ENCODE results near the gene ADAMTS14. TPM values are rescaled to one million over a fixed set of nuclear protein-coding genes. Genes with fewer than 3 reads are reported as not detected.

ADAMTS14 gene
- total RNA-seq, 2 donors from 2014 or later: 0.44 to 0.79 TPM

GRCh38 chr10:70723771-70724170 is 51.5 kb downstream of the ADAMTS14 start:
- H3K9me3 ChIP-seq (ENCODE audit: control insufficient read depth, low read length): no peaks in the 10 kb centered on the region
- no peaks in the 10 kb centered on the region for H3K36me3 ChIP-seq (ENCODE audit: control insufficient read depth, insufficient read depth, low read length)
- H3K36me3 Mint-ChIP-seq (ENCODE audit: low read depth): no peaks in the 10 kb centered on the region
- H3K4me3 ChIP-seq (ENCODE audit: low read length): no peak overlapping the region
- WGBS, 2 experiments (ENCODE audit: insufficient coverage in 1 of 2, insufficient read length in 1 of 2): 92 to 100% methylated on average over 3 of the region's 3 CpGs
- TF ChIP-seq CTCF (conservative IDR thresholded peaks at IDR 0.05): no peak
- H3K27me3 Mint-ChIP-seq (ENCODE audit: insufficient read depth): no peaks in the 10 kb centered on the region
- DNase-seq: no peak
- no peaks in the 10 kb centered on the region for H3K27me3 ChIP-seq (ENCODE audit: control insufficient read depth, insufficient read depth, low read length, poor library complexity, severe bottlenecking)
- H3K9ac ChIP-seq (ENCODE audit: extremely low read depth, low read length, poor library complexity, severe bottlenecking): no peak overlapping the region
- no peaks in the 10 kb centered on the region for H3K9me3 Mint-ChIP-seq
- H3K27ac ChIP-seq (ENCODE audit: low read depth, low read length): no peak overlapping the region
- H3K4me1 Mint-ChIP-seq: peaks cover 6% of the 10 kb centered on the region
- H3K27ac Mint-ChIP-seq: no peak overlapping the region
- no peak overlapping the region for H3K4me3 Mint-ChIP-seq
- no peaks in the 10 kb centered on the region for H3K4me1 ChIP-seq (ENCODE audit: control insufficient read depth, insufficient read depth, low read length)

- H3K27me3 Mint-ChIP-seq (ENCODE audit: insufficient read depth): no peaks in the 10 kb centered on the region
- Histone ChIP-seq H3K4me3 (ENCODE audit: low read length) (no peak overlapping the region), H3K36me3 (ENCODE audit: control insufficient read depth, insufficient read depth, low read length) (no peaks in the 10 kb centered on the region), H3K4me1 (ENCODE audit: control insufficient read depth, insufficient read depth, low read length) (peaks cover 5% of the 10 kb centered on the region), H3K27ac (ENCODE audit: low read depth, low read length) (no peak overlapping the region), H3K27me3 (ENCODE audit: control insufficient read depth, insufficient read depth, low read length, poor library complexity, severe bottlenecking) (no peaks in the 10 kb centered on the region), H3K9me3 (ENCODE audit: control insufficient read depth, low read length) (no peaks in the 10 kb centered on the region), H3K9ac (ENCODE audit: extremely low read depth, low read length, poor library complexity, severe bottlenecking) (no peak overlapping the region)
- peaks cover 18% of the 10 kb centered on the region for H3K4me1 Mint-ChIP-seq
- WGBS, 2 experiments (ENCODE audit: insufficient coverage in 1 of 2, insufficient read length in 1 of 2): 90 to 96% methylated on average over 6 to 10 of the region's 10 CpGs
- TF ChIP-seq CTCF (conservative IDR thresholded peaks at IDR 0.05): no peak
- H3K4me3 Mint-ChIP-seq: no peak overlapping the region
- H3K36me3 Mint-ChIP-seq (ENCODE audit: low read depth): no peaks in the 10 kb centered on the region
- DNase-seq: no peak
- no peaks in the 10 kb centered on the region for H3K9me3 Mint-ChIP-seq
- H3K27ac Mint-ChIP-seq: no peak overlapping the region
Measured at GRCh38 chr10:70726909-70727495, 54.7 kb downstream of the ADAMTS14 start.

- TF ChIP-seq CTCF (conservative IDR thresholded peaks at IDR 0.05): no peak
- Mint-ChIP-seq H3K27me3 (ENCODE audit: insufficient read depth) (no peaks in the 10 kb centered on the region), H3K4me1 (peaks cover 18% of the 10 kb centered on the region), H3K9me3 (no peaks in the 10 kb centered on the region), H3K4me3 (no peak overlapping the region), H3K36me3 (ENCODE audit: low read depth) (no peaks in the 10 kb centered on the region), H3K27ac (no peak overlapping the region)
- no peaks in the 10 kb centered on the region for H3K9me3 ChIP-seq (ENCODE audit: control insufficient read depth, low read length)
- DNase-seq: no peak
- no peak overlapping the region for H3K9ac ChIP-seq (ENCODE audit: extremely low read depth, low read length, poor library complexity, severe bottlenecking)
- H3K27me3 ChIP-seq (ENCODE audit: control insufficient read depth, insufficient read depth, low read length, poor library complexity, severe bottlenecking): no peaks in the 10 kb centered on the region
- H3K4me3 ChIP-seq (ENCODE audit: low read length): no peak overlapping the region
- peaks cover 5% of the 10 kb centered on the region for H3K4me1 ChIP-seq (ENCODE audit: control insufficient read depth, insufficient read depth, low read length)
- H3K27ac ChIP-seq (ENCODE audit: low read depth, low read length): no peak overlapping the region
- WGBS, 2 experiments (ENCODE audit: insufficient coverage in 1 of 2, insufficient read length in 1 of 2): 91 to 100% methylated on average over 2 of the region's 2 CpGs
- no peaks in the 10 kb centered on the region for H3K36me3 ChIP-seq (ENCODE audit: control insufficient read depth, insufficient read depth, low read length)
Measured at GRCh38 chr10:70728328-70728727, 56.0 kb downstream of the ADAMTS14 start.

Data from endodermal cell (in vitro differentiated cells).